Activated T-helper 1 cell treated with anti-CD3 and anti-CD28 coated beads, Interleukin-2, amount 50 U/mL, for 16 hours (primary cell): ENCODE data around the gene DGAT2.
"Not testable (repeated sequence)": the region's sequence is repeated elsewhere in the genome, so short reads cannot be mapped to it uniquely, and the experiment has no call there.

Experiments
- DNase-seq, 2 donors: peaks; one replicate each; pipeline ENCODE4 v3.0.0-alpha.2; 2020; ENCODE audit warnings: low read depth in 1 of 2, low spot score in 1 of 2

DGAT2 gene

DNA sequence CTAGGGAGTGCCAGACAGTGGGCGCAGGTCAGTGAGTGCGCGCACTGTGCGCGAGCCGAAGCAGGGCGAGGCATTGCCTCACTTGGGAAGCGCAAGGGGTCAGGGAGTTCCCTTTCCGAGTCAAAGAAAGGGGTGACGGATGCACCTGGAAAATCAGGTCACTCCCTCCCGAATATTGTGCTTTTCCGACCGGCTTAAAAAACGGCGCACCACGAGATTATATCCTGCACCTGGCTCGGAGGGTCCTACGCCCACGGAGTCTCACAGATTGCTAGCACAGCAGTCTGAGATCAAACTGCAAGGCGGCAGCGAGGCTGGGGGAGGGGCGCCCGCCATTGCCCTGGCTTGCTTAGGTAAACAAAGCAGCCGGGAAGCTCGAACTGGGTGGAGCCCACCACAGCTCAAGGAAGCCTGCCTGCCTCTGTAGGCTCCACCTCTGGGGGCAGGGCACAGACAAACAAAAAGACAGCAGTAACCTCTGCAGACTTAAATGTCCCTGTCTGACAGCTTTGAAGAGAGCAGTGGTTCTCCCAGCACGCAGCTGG, 19.8 kb upstream of the DGAT2 start:
- DNase-seq, result not testable (repeated sequence)

DNA sequence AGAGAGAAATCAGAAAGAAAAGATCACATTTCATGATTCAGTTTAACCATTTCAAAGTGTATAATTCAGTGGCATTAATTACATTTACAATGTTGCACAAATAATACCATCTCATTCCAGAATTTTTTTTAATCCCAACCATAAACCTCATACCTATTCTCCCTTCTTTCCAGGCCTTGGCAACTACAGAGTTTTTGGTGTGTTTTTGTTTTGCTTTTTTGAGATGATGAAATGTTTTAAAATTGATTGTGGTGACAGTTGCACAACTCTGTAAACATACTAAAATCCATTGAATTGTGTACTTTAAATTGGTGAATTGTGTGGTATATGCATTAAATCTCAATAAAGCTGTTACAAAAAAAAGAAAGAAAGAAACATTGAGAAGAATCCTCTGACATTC, 13.6 kb upstream of the DGAT2 start:
- not testable (repeated sequence) for DNase-seq

DNA sequence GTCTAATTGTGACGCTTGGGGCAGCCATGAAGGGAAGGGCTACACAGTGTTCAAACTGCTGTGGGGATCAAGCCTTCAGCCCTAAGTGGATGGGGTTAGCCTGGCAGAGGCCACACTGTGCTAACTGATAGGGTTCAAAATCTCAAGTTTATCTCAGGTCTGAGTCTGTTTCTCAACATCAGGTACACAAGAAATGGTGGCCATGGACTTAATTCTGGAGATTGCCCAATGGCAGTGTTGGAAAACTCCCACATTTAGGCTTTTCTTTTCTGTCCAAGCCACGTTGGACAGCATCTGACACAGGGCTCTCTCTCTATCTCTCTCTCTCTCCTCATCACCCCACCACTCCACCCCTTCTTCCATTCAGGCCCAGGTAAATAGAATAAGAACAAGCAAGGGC, 10.9 kb upstream of the DGAT2 start:
- DNase-seq, result no peak

DNA sequence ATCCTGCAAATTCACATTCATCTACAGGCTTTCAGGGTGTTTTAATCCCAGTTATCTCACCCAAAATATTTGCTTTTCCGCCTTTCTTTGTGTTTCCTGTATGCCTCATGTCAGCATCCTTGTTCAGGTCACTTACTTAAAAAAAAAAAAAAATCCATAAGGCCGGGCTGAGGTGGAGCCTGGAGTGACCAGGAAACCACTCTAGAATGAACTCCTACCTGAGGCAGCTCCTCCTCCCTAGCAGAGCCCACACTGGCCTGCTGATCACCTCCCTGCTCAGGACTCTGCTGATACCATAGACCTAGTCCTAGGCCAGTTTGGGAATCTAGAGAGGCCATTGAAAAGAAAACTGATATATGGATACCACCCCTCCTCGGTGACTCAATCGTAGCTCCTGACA, 8.7 kb upstream of the DGAT2 start:
- no peak for DNase-seq

DNA sequence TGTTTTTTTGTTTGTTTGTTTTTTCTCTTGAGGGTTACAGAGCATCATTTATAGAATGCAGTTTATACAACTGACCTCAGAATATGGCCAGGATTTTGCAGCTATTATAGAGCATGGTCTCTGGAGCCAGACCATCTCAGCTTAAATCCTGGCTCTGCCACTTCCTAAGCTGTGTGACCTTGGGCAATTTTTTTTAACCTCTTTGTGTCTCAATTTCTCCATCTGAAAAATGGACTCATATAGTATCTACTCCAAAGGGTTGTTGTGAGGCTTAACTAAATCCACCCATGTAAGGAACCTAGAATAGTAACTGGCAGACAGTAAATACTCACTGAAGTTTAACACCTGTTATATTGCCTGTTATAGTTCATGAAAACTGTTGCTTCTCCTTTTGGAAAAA, 8.3 kb upstream of the DGAT2 start:
- no peak for DNase-seq

DNA sequence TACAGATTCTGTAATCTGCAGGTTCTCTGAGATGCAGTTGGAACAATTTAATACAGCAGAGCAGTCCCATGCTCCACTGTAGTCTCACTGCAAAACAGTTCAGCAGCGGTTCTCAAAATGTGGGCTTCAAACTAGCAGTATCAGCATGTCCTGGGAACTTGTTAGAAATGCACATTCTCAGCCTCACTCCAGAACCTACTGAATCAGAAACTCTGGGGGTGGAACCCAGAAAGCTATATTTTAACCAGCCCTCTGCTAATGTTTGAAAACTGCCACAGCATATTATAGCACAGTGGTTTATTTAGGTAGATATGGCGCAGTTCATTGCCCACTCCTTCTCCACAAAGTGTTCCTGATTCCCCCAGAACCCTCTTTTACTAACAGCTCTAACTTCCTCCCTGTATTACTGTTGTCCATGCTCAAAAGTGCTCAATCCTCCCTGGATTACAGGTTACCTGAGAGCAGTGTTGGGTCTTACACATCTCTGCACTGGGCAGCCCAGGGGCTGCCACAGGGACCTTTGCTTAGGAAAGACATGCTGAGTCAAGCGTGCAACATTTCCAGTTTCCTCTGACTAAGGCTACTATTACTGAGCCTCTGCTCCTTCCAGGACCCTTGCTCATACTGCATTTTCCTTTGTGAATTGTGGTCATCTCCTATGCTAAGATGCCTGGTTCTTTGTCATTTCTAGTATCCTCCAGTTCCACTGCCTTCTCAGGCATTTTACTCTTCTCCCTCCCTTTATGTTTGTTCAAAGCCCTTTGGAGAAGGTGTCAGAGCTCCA, 7.7 kb upstream of the DGAT2 start:
- DNase-seq, result no peak

DNA sequence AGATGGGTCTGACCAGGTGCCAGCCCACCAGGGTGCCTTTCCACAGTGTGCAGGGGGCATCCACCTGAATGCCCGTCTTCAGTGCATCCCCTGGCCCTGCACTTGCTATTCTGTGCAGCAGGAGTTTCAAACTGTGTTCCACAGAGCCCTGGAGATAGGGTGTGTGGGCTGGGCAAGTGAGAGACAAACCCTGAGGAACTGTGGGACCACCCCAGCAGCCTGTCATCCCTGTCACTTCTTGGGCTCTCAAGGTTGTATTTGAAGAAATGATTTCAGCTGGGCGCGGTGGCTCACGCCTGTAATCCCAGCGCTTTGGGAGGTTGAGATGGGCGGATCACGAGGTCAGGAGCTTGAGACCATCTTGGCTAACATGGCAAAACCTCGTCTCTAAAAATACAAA, 6.4 kb upstream of the DGAT2 start:
- DNase-seq, result no peak

DNA sequence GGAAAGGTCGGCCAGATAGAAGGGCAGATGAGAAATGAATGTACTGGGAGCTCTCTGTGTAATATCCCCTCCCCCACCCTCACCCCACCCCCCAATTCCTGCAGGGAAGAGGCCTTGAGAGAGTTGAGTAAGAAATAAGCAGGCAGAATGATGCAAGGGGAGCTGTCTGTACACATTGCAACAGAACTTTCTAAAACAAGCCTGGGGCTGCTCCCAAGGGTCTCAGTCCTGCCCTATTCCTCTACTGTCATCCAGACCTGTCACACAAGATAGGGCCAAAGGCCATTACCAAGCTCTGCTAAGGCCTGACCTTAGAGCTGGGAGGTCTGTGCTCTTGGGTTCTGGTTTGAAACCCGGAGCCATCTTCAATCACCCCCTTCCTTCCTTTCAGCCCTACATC, 5.7 kb upstream of the DGAT2 start:
- DNase-seq, result no peak

DNA sequence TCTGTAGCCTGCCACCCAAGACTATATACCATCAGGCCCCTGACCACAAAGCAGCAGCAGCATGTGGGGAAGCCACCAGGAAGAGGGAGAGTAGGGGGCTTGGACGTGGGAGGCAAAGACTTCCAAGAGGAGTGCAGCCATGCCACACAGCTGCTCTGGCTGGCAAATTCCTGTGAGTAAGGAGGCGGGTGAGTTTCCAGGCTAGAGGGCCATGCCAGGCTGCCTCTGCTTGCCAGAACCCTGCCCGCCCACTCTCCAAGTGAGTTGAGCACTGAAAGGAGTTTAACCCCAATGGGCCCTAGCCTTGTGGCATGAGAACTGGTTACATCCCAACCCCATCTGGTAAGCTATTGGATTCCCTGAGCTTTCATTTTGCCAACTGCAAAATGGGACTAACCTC, 4.7 kb upstream of the DGAT2 start:
- DNase-seq, result no peak

DNA sequence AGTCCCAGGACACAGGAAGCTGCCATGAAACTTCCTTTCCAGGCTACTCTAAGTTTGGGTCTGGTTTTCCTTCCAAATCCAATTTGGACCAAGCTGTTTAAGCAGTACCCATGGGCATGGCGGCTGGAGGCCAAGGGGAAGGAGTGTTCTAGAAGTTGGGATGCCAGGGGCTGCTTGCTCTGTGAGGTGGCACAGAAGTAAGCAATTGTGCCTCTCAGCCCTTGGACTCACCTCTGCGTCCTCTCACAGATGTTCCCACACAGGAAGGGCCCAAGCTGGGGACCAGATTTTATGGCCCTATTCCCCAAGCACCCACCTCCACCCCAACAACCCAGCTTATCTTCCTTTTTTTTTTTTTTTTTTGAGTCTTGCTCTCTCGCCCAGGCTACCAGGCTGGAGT, 3.5 kb upstream of the DGAT2 start:
- no peak for DNase-seq

DNA sequence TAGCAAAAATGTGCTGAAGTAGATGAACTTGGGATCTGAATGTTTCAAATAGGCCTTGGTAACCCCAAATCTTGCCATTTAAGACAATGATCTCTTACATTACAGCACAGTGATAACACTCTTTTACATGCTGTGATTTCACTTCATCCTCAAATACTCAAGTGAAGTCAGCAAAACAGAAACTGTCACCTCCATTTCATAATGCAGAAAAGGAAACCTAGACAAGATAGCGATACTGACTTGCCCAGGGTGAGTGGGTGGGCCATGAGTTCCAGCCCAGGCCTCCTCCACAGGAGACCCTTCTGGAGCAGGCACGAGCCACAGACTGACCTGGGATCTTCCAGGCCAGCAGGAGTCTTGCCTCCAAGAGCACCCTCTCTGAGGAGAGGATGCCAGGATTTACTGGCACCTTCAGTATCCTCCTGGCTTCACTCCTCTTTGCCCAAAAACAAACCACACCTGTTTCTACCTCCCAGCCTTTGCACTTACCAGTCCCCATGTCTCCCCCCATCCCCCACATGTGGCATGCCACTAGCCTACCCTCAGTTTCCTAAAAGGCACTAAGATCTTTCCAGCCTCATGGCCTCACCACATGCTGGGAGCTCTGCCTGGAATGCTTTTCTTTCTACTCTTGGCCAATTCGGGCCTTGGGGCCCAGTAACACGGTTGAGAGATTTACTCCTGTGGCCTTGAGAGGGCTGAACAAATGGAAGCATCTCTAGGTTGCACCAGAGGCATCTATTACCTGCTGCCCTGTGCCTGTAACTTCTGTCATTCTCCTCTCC, 1.9 kb upstream of the DGAT2 start:
- DNase-seq, result no peak

DNA sequence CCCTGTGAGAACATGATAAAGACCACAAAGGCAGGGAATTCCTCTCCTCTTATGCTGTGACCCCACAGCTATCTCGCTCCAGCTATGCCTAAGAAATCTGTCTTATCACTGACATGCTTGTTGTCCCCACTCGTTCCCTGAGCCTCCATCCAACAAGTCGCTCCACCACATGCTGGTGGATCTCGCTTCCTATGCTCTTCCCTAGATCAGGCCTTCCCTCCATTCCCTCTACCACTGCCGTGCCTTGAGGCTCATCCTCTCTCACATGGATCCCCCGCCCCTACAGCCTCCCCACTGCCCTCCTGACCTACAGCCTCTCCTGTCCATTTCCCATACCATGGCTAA, 1.4 kb upstream of the DGAT2 start:
- no peak for DNase-seq

DNA sequence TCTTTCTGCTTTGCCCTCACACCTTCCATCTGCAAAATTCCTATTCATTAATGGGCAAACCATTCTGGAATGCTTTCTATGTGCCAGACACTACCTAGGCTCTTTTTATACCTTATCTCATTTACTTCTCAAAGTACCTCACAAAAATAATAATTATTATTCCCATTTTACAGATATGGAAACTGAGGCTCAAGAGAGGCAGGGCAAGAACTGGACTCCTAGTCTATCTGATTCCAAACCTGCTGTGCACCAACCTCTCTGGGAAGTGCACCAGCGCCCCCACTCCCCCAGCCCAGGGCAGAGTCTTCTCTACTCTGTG, 826 bp upstream of the DGAT2 start:
- DNase-seq, result no peak

DNA sequence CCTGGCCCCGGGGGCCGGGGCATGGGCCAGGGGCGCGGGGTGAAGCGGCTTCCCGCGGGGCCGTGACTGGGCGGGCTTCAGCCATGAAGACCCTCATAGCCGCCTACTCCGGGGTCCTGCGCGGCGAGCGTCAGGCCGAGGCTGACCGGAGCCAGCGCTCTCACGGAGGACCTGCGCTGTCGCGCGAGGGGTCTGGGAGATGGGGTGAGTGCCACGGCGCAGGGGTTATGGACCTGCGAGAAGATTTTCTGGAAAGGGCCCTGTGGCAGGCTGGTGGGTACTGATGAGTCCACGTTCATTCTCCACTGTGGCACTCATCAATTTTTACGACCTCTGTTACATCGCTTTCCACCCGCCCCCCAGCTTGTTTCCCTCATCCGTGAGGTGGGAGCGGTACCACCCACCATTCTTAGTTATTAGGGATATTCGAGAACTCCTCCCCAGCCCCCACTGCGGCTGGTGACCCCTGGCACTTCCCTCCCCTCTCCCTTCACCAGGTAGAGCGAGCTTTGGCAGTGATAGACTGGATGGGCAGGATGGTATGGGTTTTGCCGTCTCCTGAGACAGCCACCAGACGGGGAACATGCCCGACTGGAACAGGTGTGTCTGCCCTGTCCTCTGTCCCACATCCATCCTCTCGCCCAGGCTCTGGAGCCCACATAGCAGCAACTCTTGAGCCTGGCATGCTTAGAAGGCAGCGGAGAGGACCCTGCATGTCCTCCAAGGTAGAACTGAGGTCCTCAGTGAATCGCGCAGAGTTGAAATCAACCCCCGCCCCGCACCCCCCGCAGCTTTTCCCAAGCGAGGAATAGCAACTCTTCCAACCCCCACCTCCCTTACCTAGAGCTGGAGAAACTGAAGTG, 562 bp downstream of the DGAT2 start:
- no peak for DNase-seq

DNA sequence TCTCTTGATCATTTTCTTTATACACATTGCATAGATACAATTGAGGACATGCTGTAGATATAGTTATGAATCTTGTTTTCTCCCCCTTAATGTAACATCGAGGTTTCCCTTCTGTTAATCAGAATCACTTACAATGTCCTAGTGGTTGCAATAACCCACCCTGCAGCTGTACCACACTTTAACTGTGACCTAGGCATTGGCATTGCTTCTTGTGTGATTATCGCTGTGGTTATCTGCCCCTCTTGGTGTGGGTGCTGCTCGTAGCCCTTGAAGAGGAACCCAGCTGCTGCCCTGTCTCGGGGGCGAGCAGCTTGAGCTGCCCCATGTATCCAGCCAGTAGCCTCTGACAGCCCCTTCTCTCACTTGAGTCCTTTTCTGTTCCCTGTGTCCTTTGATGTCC, 1.5 kb downstream of the DGAT2 start:
- no peak for DNase-seq

DNA sequence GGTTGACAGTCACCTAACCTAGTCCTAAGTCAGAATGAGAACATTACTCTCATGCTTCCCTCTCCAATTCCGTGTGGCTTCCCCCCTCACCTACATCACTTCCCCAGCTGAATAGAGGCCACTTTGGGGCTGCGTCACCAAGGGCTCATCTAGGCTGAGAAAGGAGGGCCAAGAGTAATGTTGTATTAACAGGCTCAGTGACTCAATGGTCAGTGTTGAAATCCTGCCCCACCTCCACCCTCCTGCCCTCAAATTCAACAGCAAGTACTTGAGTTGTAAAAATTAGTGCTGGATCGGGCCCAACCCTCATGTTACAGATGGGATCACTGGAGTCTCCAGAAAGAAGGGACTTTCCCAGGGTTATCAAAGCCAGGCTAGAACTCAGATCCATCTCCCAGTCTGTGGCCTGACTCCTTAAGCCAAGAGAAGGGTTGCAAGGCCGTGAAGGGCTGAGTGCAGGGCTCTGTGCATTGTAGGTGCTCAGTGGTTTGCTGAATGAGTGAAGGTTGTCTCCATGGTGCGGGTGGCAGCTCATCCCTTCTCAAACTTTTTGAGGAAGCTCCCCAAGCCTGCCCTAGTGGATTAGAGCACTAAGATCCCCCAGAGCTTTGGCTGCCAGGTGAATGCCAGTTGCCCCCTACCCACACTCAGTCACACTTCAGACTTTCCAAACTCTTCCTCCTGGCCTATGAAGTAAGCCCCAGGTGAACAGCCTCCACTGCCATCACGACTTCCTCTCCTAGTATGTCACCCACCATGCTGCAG, 3.2 kb downstream of the DGAT2 start:
- DNase-seq, result no peak

DNA sequence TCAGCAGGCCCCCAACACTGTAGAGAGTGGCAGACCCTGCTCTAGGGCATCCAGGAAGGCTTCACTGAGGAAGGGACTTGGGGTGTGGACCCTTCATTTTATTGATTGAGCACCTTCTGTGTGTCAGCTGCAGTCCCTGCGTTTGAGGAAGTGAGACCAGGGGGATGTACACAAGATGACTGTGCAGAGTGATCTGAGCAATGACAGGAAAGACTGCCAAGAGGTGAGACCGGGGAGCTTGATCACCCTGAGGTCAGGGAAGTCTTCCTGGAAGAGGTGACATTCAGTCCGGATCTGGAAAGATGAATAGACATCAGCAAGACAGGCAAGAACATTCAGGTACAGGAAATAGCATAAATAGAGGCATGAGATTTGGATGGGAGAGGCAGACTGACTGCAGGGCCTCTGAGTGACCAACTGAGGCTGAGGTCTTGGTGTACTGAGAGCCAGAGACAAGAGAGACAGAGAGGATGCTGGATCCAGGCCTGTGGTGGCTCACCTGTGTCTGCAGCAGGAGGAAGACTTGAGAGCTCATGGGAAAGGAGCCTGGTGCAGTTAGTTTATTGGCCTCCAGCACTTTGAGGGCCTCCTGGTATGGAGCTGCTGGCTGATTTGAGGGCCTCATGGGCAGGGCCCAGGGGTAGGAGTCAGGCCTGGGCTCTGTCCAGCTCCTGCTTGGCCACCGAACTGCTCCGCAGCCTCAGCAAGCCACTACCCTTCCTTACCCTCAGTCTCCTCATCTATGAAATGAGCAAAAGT, 5.2 kb downstream of the DGAT2 start:
- no peak for DNase-seq

DNA sequence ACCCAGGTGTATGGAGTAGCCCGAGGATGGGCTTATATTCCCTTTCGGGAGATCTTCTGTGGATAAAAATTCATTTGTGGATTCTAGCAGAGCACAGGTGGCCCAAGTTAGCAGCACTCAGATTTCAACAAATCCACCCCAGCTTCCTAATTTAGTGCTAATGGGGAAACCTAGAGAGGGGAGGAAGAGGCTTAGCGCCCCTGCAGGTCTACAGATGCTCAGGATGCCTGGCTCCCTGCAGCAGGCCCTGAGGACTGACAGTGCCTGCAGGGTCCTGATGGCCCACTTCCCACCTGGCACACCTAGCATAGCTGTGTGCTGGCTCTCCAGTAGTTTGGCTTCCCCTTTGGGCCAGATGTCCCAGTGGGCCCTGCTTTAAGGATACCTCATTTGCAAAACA, 6.5 kb downstream of the DGAT2 start:
- DNase-seq, result no peak

DNA sequence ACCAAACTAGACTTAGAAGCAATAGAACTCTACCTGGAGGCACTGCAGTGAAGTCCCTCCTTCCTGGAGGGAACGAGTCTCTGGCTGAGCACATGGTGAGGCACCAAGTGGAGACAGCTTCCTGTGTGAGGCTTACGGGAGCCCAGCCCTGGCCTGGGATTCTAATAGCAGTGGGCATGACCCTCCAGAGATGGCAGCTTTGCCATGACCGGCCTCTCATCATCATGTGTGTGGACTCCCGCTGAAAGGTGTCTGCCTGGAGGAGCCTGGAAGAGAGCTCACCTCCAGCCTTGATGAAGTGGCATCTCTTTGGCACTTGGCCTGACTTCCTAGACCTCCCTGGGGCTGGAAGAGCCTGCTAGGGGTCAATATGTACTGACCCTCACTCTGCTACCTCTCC, 8.0 kb downstream of the DGAT2 start:
- no peak for DNase-seq

DNA sequence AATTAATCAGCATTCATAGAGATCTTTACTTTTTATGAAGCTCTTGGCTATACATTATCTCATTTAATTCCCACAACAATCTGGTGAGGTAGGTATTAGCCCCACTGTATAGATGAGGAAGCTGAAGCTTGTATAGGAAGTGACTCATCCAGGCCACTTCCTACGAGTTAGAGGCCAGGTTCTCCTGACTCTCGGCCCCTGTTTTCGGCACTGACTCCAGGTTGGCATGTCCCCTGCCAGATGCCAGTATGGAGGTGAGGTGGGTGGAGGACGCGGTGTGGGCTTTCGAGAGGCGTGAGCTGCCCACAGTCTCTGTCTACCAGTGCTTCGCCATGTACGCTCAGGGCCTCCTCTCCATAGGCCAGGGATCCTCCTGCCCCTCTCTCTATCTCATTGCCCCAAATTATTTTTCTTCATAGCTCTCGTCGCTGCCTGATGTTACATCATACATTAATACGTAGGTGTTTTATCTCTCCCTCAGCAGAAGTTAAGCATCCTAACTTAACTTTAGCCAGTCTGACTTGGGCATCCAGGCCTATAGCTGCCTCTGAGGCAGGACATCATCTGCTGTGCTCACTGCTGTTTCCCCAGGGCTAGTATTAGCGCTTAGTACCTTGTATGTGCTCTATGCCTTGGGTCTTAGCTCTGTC, 9.0 kb downstream of the DGAT2 start:
- DNase-seq, result no peak
